ENCODE data around the gene TARDBP. TPM values are rescaled to one million over a fixed set of nuclear protein-coding genes. Genes with fewer than 3 reads are reported as not detected.

The TARDBP gene
- polyA plus RNA-seq, 1 donor from 2014 or later, result 129 TPM

- no peaks in the 10 kb centered on the region for H3K27me3 ChIP-seq (ENCODE audit: insufficient read depth, low read depth, low read length)
- no peak overlapping the region for H3K4me2 ChIP-seq (ENCODE audit: low read length)
- H3K9ac ChIP-seq (ENCODE audit: low read length), result no peak overlapping the region
- no peak overlapping the region for H3K27ac ChIP-seq (ENCODE audit: low read length)
- no peaks in the 10 kb centered on the region for H3K79me2 ChIP-seq (replicated peaks; ENCODE audit: insufficient read depth, low read length)
- no peaks in the 10 kb centered on the region for H3F3A ChIP-seq (ENCODE audit: insufficient read depth, low read length, poor library complexity, severe bottlenecking)
- no peaks in the 10 kb centered on the region for H4K20me1 ChIP-seq (ENCODE audit: insufficient read depth)
- no peaks in the 10 kb centered on the region for H3K9me2 ChIP-seq (ENCODE audit: insufficient read depth, low read length)
- H2AFZ ChIP-seq (ENCODE audit: low read depth, low read length), result no peak overlapping the region
- H3K9me3 ChIP-seq (ENCODE audit: low read length), result no peaks in the 10 kb centered on the region
- no peaks in the 10 kb centered on the region for H3K36me3 ChIP-seq (ENCODE audit: insufficient read depth, low read length)
- H3K4me3 ChIP-seq (ENCODE audit: low read length), result no peak overlapping the region
- TF ChIP-seq TAF1 (IDR thresholded peaks at IDR 0.05; ENCODE audit: low read depth), result no peak
- TF ChIP-seq SMC3 (conservative IDR thresholded peaks at IDR 0.05; ENCODE audit: poor library complexity), result no peak
- TF ChIP-seq EZH2 (IDR thresholded peaks at IDR 0.05; ENCODE audit: borderline replicate concordance, insufficient read depth, low read length, poor library complexity, severe bottlenecking), result no peak
- no peak for TF ChIP-seq REST (IDR thresholded peaks at IDR 0.05; ENCODE audit: borderline replicate concordance)
- TF ChIP-seq RAD21 (conservative IDR thresholded peaks at IDR 0.05), result no peak
- TF ChIP-seq EP300 (conservative IDR thresholded peaks at IDR 0.05; ENCODE audit: poor library complexity, severe bottlenecking), result no peak
- no peak for TF ChIP-seq POLR2AphosphoS5 (IDR thresholded peaks at IDR 0.05)
- no peak for TF ChIP-seq CTCF (IDR thresholded peaks at IDR 0.05; ENCODE audit: poor library complexity, severe bottlenecking)
- TF ChIP-seq MXI1 (conservative IDR thresholded peaks at IDR 0.05; ENCODE audit: poor library complexity, severe bottlenecking), result no peak
Observed at GRCh38 chr1:11051781-11052511, 39.5 kb downstream of the TARDBP start.

- no peaks in the 10 kb centered on the region for H3K9me3 ChIP-seq (ENCODE audit: low read length)
- TF ChIP-seq RAD21 (conservative IDR thresholded peaks at IDR 0.05), result no peak
- H2AFZ ChIP-seq (ENCODE audit: low read depth, low read length), result no peak overlapping the region
- H3K4me2 ChIP-seq (ENCODE audit: low read length), result no peak overlapping the region
- no peaks in the 10 kb centered on the region for H3K79me2 ChIP-seq (replicated peaks; ENCODE audit: insufficient read depth, low read length)
- H3K9ac ChIP-seq (ENCODE audit: low read length), result no peak overlapping the region
- H4K20me1 ChIP-seq (ENCODE audit: insufficient read depth), result no peaks in the 10 kb centered on the region
- no peaks in the 10 kb centered on the region for H3F3A ChIP-seq (ENCODE audit: insufficient read depth, low read length, poor library complexity, severe bottlenecking)
- H3K9me2 ChIP-seq (ENCODE audit: insufficient read depth, low read length), result no peaks in the 10 kb centered on the region
- no peak overlapping the region for H3K4me3 ChIP-seq (ENCODE audit: low read length)
- H3K27me3 ChIP-seq (ENCODE audit: insufficient read depth, low read depth, low read length), result no peaks in the 10 kb centered on the region
- no peaks in the 10 kb centered on the region for H3K36me3 ChIP-seq (ENCODE audit: insufficient read depth, low read length)
- no peak overlapping the region for H3K27ac ChIP-seq (ENCODE audit: low read length)
Observed at GRCh38 chr1:11052839-11053757, 40.6 kb downstream of the TARDBP start.

Measured in neural cell (in vitro differentiated cells).